Cardiac muscle cell (in vitro differentiated cells and primary cell): ENCODE measurements around the gene PRKCA. TPM values are rescaled to one million over a fixed set of nuclear protein-coding genes. Genes with fewer than 3 reads are reported as not detected.
"Not testable (repeated sequence)": the region's sequence is repeated elsewhere in the genome, so short reads cannot be mapped to it uniquely, and the experiment has no call there.

ENCODE experiments used
- DNase-seq, 2 donors: peaks; one replicate each; pipeline versions ENCODE4 v3.0.0 to v3.0.0-alpha.2; 2010 to 2017; ENCODE audit warnings: low read depth in 1 of 2, low spot score in 1 of 2
- H3K27ac ChIP-seq: fragments of 200-600 bp; sonication (generic); 2 replicates; pipeline ENCODE4 v1.5.1; 2016
- H3K27me3 ChIP-seq: fragments of 200-600 bp; sonication (generic); 2 replicates; pipeline ENCODE4 v1.6.0; 2016; ENCODE audit warnings: control low read depth
- H3K36me3 ChIP-seq: fragments of 200-600 bp; sonication (generic); 2 replicates; pipeline ENCODE4 v1.5.1; 2016; ENCODE audit warnings: control low read depth
- H3K4me1 ChIP-seq: fragments of 200-600 bp; sonication (generic); 2 replicates; pipeline ENCODE4 v1.8.1; 2017; ENCODE audit warnings: low read depth, mild to moderate bottlenecking, mixed run types
- H3K4me3 ChIP-seq: fragments of 200-600 bp; sonication (generic); 2 replicates; pipeline ENCODE4 v1.5.1; 2016; ENCODE audit warnings: mild to moderate bottlenecking
- H3K9me3 ChIP-seq: fragments of 200-600 bp; sonication (generic); 2 replicates; pipeline ENCODE4 v1.5.1; 2017; ENCODE audit warnings: low read depth, mild to moderate bottlenecking, control low read depth
- CTCF ChIP-seq: IDR thresholded peaks from 2 replicates; pipeline ENCODE4 v1.5.1; 2012; ENCODE audit warnings: low read depth, mild to moderate bottlenecking, low read length
- polyA plus RNA-seq: library from polyadenylated mRNA; unstranded; fragments of >200 nt; fragmentation: Nextera tagmentation; extraction: Ambion mirVana; gene quantifications from 2 replicates; pipeline ENCODE4 v1.2.1, GENCODE V29; 2016
- total RNA-seq: library from RNA; depleted of rRNA; stranded (reverse); fragments of >200 nt; gene quantifications from 2 replicates; pipeline ENCODE4 v1.2.3, GENCODE V29; 2016

Gene PRKCA
- total and polyA plus RNA-seq, 2 experiments from 2014 or later: 3.1 to 10.3 TPM

- Histone ChIP-seq H3K4me1 (no peaks in the 10 kb centered on the region), H3K36me3 (no peaks in the 10 kb centered on the region), H3K27ac (no peak overlapping the region), H3K4me3 (no peak overlapping the region), H3K27me3 (no peaks in the 10 kb centered on the region), H3K9me3 (no peaks in the 10 kb centered on the region)
- no peak for TF ChIP-seq CTCF
- no peak for DNase-seq
Measured at GRCh38 chr17:66392783-66393437, 90.5 kb downstream of the PRKCA start.

- no peaks in the 10 kb centered on the region for H3K27me3 ChIP-seq
- no peak overlapping the region for H3K4me3 ChIP-seq
- no peaks in the 10 kb centered on the region for H3K4me1 ChIP-seq
- no peaks in the 10 kb centered on the region for H3K9me3 ChIP-seq
- no peak for DNase-seq
- TF ChIP-seq CTCF: no peak
- H3K36me3 ChIP-seq: no peaks in the 10 kb centered on the region
- H3K27ac ChIP-seq: no peak overlapping the region
Measured at GRCh38 chr17:66395961-66396360, 93.5 kb downstream of the PRKCA start.

- no peaks in the 10 kb centered on the region for H3K27me3 ChIP-seq
- no peak for DNase-seq
- TF ChIP-seq CTCF: no peak
- H3K36me3 ChIP-seq: no peaks in the 10 kb centered on the region
- no peak overlapping the region for H3K27ac ChIP-seq
- H3K9me3 ChIP-seq: no peaks in the 10 kb centered on the region
- no peaks in the 10 kb centered on the region for H3K4me1 ChIP-seq
- H3K4me3 ChIP-seq: no peak overlapping the region
Measured at GRCh38 chr17:66397486-66397885, 95.1 kb downstream of the PRKCA start.

GRCh38 chr17:66398059-66398458 lies 95.6 kb downstream of the PRKCA start:
- H3K9me3 ChIP-seq: no peaks in the 10 kb centered on the region
- H3K27me3 ChIP-seq: no peaks in the 10 kb centered on the region
- DNase-seq: no peak
- H3K4me1 ChIP-seq: no peaks in the 10 kb centered on the region
- H3K4me3 ChIP-seq: no peak overlapping the region
- H3K27ac ChIP-seq: no peak overlapping the region
- no peaks in the 10 kb centered on the region for H3K36me3 ChIP-seq
- TF ChIP-seq CTCF: no peak

DNA sequence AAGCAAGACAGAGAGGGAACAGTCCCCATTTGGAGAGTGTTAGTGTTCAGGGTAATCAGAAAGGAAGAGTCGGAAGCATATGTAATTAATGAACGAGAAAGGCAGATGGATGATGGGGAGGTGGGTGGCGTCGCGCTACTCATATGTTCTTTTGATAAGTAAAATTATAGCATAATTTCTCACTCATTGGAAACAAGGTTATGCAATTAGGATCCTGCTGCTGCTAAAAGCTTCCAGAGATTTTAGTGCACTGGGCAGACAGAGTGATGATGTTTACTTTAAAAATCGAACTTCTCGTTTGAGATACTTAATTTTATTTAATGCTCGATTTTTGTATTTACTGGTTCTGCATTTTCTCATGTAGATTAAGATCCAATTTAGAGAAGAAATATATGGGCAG lies 96.2 kb downstream of the PRKCA start:
- H3K9me3 ChIP-seq: no peaks in the 10 kb centered on the region
- H3K4me3 ChIP-seq: no peak overlapping the region
- no peak for DNase-seq
- no peaks in the 10 kb centered on the region for H3K4me1 ChIP-seq
- no peak for TF ChIP-seq CTCF
- H3K27ac ChIP-seq: no peak overlapping the region
- H3K27me3 ChIP-seq: no peaks in the 10 kb centered on the region
- no peaks in the 10 kb centered on the region for H3K36me3 ChIP-seq

GRCh38 chr17:66399441-66399840 lies 97.0 kb downstream of the PRKCA start:
- no peak overlapping the region for H3K4me3 ChIP-seq
- DNase-seq: no peak
- no peak for TF ChIP-seq CTCF
- no peaks in the 10 kb centered on the region for H3K36me3 ChIP-seq
- H3K27ac ChIP-seq: no peak overlapping the region
- no peaks in the 10 kb centered on the region for H3K27me3 ChIP-seq
- no peaks in the 10 kb centered on the region for H3K9me3 ChIP-seq
- no peaks in the 10 kb centered on the region for H3K4me1 ChIP-seq

DNA sequence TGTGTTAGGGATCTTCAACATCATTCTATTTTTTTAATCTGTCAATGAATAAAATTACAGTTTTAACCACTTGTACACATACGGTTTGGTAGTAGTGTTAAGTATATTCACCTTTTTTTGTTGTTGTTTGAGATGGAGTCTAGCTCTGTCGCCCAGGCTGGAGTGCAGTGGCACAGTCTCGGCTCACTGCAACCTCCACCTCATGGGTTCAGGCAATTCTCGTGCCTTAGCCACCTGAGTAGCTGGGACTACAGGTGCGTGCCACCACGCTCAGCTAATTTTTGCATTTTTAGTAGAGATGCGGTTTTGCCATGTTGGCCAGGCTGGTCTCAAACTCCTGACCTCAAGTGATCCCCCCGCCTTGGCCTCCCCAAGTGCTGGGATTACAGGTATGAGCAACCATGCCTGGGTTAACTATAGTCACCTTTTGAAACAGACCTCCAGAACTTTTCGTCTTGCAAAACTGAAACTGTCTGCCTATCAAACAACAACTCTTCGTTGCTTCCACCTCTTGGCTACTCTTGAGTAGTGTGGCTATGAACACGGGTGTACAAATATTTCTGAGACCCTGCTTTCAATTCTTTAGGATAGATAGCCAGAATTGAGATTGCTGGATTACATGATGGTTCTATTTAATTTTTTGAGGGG lies 97.8 kb downstream of the PRKCA start:
- DNase-seq, H3K27ac ChIP-seq, H3K9me3 ChIP-seq, H3K4me3 ChIP-seq, H3K4me1 ChIP-seq, H3K27me3 ChIP-seq, H3K36me3 ChIP-seq: not testable (repeated sequence)
